GM19455 (cell line): Measurements from ENCODE around the gene WDR90.
"Not testable (repeated sequence)": the region's sequence is repeated elsewhere in the genome, so short reads cannot be mapped to it uniquely, and the experiment has no call there.

Experiments used
- ATAC-seq: cut with Tn5 transposase; IDR thresholded peaks from one replicate; pipeline ENCODE4 v1.9.1; 2021; ENCODE audit not compliant: unreplicated experiment

WDR90 gene

DNA sequence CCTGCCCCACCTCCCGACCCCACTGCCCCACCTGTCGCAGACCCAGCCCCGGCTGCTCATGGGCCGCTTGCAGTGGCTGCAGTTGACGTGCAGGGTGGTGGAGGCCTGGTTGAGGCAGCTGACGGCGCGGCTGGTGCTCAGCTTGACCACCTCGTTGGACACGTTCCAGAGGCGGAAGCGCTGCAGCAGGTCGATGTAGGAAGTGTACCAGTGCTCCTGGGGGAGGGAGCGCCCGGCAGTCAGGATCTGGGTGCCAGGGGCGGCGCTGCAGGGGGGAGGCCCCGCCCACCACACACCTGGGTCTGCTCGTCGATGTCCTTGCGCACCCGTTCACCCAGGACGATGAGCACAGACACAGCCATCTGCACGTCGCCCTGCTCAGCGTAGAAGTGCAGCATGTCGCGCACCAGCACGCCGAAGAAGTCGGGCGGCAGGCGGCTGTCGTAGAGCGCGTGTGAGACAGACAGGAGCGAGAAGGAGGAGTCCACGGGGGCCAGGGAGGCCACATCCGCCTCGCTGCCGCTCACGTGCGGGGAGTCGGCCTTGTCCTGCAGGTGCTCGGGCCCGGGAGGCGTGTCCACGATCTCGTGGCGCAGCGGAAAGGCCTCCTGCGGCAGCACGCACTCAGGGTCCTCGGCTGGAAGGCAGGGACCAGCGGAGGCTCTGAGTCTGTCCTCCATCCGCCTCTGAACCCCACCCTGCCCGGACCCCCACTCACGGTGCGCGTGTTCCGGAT lies 36.0 kb downstream of the WDR90 start:
- ATAC-seq: no peak

DNA sequence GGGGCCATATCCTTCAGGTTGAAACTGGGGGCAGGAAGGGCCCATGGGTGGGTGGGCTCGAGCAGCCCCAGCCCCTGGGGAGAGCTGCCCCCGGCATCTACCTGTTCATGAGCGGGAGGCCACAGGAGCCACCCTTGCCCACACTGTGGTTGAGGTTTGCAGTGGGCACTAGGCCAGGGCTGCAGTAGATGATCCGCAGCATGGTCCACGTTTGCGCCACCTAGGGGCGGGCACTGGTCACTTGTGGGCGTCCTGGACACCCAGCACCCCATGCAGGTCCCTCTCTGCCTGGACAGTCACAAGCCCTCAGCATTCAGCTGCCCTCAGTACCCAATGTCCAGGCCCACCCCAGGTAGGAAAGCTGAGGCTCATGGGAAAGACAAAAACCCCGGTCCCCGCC lies 36.8 kb downstream of the WDR90 start:
- ATAC-seq: no peak

DNA sequence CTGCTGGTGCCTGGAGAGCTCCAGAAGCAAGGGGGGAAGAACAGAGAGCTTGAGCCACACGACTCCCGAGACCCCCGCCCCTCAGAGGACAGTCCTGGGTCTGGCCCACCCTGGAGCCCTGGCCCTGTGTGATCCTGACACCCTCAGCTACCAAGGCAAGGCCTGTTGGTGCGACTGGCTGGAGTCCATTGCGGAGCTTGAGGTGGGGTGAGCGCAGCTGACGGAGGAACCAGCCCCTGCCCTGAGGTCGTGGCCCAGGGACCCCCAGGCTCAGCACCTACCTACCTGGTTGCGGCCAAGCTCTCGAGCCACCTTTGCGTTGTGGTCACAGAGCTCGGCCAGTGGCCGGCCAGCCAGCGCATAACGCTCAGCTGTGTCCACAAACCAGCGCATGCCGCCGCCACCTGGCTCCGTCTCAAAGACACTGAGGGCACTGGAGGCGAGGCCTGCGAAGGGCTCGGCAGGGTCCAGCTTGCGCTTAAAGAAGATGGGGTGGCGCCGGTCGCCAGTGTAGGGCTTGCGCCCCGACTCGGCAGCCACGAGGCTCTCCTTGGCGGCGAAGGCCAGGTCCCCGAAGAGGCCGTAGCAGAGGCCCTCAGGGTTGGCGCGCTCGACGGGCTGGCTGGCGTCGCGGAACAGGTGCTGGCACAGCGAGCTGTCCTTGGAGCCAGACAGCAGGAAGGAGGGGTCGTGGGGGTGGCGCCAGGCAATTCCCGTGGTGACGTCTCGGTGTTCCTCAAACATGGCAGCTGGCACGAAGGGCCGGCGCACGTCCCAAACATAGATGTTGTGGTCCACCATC lies 37.5 kb downstream of the WDR90 start:
- ATAC-seq: no peak

DNA sequence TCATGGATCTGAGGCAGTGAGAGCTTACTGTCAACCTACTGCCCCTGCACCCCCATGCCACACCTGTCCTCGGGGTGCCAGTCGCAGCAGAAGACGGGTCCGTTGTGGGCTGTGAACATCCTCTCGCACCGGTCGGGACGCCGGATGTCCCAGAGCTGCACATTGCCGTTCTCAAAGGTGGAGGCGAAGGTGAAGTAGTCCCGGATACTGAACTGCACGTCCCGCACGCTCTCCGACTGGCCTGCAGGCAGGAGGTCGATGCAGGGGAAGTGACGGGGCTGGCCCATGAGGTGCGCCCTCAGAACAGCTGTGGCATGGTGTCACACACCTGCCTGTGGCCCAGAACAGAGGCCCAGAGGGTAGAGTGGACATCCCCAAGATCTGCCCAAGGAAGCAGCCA lies 38.3 kb downstream of the WDR90 start:
- no peak for ATAC-seq

DNA sequence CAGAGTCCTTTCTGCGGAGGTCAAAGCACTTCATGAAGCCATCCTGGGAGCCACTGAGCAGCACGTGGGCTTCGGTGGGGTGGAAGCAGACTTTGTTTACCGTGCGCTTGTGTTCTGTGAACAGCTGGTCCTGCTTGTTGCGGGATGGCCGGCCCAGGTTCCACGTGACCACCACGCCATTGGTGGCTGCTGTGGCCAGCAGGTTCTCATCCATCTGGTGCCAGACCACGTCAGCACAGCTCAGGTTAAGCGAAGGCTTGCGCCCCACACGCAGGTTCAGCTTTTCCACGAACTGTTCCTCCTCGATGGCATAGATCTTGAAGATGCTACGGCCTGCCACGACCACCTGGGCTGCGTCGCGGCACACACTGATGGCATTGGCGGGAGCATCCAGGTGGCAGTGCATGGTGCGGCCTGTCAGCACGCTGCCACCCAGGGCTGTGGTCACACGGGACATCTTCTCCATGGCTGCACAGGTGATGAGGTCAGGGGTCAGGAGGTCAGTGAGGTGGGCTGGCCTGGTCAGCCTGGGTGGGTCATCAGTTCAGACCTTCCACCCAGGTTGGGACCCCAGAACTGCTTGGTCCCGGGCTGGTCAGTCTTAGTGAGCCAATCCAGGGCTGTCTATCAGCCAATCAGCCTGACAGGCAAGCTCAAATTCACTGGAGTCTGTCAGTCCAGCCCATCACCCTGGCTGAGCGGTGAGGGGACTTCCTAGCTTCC lies 40.2 kb downstream of the WDR90 start:
- no peak for ATAC-seq

DNA sequence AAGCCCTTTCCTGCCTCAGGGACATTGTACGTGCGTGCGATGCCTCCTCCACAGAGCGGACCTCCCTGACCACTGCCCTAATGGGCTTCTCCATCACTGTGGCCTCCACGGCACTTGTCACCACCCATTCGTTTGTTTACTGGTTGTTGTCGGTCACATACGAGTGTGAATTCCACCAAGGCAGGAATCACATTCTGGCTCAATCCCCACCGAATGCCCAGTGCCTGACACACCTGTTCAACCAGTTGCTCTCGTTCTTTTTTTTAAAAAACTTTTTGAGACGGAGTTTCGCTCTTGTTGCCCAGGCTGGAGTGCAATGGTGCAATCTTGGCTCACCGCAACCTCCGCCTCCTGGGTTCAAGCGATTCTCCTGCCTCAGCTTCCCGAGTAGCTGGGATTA lies 42.1 kb downstream of the WDR90 start:
- ATAC-seq: not testable (repeated sequence)

DNA sequence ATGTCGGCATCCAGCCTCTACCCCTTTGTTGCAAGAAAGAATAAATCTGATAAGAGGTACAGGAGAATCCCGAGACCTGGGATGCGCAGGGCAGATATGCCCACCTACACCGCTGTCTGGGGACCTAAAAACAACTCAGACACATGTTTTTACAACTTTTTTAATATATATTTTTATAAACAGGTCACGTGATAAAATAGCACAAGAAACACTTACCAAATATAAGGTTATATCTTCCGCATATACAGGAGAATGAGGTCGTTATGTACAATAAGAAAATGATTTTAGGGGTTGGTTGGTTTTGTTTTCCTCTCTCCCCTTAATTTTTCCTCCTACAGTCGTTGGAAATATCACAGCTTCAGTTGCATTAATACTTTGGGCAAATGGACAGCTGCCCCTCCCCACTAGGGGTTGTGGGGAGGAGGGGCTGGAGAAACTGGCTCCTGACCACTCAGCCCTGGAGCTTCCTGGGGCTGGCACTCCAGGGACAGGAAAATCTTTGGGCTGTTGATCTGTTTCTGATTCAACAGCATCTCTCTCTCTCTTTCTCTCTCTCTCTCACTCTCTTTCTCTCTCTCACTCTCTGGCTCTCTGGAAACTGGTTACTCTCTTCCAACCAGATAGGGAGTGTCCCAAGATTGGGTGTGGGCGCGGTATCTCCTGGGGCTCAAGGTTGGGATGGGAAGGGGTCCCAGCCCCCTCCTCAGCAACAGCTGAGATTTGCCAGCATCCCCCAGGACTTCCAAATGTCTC lies 43.4 kb downstream of the WDR90 start:
- no peak for ATAC-seq

DNA sequence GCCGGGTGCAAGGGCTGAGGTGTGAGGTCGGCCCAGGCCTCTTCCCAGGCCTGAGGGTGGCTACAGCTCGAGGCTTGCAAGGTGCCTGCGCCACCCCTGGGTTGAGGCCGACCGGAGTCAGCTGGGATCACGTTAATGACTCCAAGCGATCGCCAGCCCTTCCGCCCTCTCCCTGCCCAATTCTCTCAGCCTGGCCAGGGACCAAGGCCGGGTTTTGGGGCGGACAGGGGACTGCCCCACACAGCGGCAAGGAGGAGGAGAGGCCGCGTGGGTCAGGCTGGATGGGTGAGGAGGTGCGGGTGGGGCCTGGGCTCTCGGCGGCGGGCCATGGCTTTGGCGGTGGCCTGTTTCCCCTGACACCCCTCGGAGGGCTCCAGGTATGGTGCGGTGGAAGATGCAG lies 44.2 kb downstream of the WDR90 start:
- no peak for ATAC-seq

DNA sequence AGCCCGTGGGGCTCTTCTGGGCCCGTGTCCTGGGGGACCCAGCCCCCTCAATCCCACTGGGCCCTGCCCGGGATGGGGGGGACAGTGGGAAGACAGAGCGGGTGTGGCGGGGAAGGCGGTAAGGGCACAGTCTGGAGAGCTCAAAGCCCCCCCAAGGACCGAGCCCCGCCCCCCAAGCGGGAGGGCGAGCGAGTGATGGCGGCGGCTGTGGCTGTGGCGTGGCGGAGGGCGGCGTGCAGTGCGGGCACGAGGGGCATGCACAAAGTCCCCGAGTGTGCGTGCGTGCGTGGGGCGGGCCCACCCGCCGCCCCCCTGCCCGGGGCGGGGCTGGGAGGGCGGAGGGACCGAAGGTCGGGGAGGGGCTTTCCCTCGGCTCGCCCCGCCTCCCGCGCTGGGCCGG lies 44.6 kb downstream of the WDR90 start:
- ATAC-seq: no peak

DNA sequence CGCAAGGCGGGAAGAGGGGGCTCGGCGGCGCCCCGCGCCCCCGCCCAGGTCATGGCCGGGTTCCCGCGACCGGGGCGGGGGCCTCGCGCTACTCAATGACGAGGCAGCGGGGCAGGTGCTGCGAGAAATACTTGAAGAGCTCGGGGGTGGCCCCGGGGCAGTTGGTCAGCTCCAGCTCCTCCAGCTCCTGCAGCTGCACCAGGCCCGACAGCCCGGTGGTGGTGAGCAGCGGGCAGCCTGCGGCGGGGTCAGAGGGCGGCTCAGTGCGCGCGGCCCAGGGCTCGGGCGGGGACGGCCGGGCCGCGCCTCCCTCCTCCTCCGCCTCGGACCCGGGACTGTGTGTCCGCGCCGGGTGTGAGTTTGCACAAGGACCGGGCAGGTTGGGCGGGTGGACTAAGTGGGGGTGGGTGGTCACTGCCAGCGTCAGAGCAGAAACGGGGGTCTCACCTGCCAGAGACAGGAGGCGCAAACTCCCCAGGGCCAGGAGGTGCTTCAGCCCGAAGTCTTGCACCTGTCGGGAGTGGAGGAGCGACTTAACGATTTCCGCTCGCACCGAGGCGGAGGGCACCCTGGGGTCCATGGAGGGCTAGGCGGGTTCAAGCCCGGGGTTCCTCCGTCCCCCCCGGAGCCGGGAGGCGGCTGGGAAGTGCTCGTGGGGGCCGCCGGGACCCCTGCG lies 45.2 kb downstream of the WDR90 start:
- no peak for ATAC-seq

DNA sequence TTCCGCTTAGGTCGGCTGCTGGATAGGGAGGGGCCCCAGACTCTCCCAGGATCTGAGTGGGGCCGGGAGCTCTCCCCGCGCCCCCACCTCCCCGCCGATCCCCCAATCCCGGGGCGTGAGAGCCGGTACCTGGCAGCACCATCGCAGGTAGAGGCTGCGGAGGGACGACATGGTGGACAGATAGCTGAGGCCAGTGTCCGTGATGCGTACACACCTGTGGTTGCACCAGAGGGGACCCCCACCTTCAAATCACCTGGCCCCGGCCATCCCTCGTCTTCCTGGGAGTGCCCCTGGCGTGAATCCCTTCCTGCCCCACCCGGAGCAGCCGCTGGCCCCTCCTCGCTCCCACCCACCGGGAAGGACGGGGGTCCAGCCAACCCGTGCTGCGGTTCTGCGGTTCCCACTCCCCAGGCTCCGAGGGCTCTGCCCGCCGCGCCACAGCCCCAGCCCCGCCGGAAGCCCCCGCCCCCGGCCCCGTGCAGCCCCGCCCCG lies 45.7 kb downstream of the WDR90 start:
- ATAC-seq: no peak

DNA sequence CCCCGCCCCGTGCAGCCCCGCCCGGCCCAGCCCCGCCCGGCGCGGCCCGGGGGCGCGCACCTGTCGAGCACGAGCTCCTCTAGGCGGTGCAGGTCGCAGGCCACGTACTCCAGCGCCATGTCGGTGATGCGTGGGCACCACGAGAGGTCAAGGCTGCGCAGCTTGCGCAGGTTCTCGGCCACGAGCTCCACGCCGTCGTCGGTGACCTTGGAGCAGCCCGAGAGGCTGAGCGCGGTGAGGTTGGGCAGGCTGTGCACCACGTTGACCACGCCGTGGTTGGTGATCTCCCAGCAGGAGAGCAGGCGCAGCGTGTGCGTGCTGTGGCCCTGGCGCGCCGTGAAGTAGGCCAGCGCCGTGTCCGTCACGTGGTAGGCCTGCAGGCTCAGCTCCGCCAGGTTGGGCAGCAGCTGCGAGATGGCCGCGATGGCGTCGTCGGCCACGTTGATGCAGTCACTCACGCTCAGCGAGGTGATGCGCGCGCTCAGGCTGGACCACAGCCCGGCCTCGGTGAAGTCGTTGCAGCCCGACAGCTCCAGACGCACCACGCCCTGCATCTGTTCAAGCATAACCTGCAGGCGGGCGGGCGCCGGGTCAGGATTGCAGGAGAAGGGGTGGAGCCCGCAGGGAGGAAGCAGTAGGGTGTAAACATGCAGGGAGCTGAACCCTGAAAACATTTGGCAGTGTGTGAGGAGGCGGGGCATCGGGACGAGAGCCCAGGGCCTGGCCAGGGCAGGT lies 46.4 kb downstream of the WDR90 start:
- no peak for ATAC-seq

DNA sequence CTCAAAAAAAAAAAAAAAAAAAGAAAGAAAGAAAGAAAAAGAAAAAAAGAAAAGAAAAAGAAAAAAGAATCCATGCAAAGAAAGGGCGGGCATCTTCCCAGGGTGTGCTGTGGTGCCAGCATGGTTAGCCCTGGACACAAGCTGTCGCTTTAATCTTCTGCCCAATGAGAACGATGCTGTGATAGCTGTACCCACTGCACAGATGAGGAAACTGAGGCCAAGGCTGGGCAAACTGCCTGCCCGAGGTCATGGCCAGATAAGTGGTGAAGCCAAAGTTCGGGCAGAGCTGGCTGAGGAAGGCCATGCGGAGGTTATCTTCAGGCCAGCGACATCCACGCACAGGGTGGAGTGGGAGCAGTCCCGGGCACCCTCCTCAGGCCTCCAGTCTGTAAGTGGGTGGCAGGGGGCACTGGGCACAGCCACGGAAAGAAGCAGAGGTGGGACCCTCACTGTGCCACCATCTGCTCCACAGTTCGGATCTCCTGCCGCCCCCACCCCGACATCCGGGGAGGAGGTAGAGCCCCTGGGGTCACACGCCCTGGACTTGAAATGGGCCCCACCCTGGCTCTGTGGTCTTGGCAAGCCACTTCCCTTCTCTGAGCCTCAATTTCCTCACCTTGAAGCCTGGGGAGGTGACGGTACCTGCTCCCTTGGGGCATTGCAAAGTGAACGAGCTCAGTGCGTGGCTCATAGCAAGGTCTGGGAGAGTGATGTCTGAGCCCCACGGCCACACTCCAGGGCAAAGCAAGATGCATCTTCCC lies 49.9 kb downstream of the WDR90 start:
- ATAC-seq: no peak

DNA sequence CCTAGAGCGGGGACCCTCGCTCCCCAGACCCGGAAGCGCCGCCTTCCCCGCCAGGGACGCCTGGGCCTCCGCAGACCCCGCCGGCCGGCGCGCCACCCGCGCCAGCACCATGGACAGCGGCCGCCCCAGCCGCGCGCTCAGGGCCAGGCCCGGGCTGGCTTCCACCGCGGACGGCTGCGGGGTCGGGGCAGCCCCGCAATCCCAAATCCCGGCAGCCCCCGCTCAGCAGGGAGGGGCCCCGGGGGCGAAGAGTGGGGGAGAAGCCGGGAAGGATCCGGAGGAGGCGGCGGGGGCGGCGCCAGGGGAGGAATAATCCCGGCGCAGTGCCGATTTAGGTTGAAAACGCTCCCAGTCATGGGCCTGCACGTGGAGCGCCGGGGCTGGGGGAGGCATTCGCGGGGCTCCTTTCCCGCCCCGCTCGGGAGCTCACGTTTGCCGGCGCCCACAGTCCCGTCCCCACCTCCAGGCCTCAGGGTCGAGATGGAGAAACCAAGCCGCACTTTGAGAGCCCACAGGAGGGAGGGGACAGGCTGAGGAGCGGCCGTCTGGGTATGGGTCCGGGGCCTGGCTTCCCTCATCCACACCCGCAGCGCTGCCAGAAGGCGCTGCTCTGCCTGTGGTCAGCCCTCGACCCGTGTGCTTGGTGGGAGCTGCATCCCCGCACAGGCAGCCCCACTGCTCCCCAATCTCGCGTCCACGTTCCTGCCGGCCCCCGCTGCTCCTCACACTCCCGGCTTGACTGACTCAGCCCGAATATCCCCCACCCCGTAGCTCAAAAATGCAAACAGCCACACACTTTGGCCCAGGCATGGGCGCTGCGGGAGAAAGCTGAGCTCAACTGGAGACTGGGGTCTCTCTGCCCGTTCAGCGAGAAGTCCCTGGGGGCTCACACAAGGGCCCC lies 51.8 kb downstream of the WDR90 start:
- ATAC-seq: no peak

DNA sequence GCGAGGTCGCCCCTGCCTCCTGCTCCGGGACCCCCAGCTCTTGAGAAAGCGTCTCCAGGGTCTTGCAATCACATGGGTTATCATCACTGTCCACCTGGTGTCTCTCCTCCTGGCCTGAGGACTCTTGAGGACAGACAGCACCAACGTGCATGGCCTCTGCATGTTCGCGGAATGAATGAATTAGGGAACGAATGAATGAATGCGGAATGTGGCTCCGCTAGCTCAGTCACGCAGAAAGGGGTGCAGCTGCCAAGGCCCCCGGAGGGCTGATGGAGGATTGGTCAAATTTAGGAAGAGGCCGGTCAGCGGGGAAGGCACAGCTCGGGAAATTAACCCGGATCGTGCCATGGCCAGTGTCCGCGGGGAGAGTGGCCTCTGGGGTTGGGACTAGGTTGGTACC lies 53.2 kb downstream of the WDR90 start:
- no peak for ATAC-seq

DNA sequence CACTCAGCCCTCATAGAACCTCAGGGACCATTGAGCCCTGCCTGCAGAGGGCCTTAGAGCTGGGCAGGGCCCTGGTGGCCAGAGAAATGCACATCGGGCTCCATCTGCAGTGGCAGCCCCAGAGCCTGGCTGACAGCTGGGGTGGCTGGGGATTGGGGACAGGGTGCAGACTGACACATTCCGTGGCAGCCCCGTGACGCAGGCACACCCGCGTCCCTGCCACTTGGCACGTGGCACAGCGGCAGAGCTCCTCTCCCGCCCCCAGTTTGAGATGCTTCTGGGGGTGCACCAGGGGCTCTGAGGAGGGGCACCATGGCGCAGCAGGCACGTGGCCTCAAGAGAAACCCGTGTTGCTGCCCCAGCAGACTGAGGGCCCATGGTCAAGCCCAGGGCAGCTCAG lies 54.2 kb downstream of the WDR90 start:
- ATAC-seq: no peak

DNA sequence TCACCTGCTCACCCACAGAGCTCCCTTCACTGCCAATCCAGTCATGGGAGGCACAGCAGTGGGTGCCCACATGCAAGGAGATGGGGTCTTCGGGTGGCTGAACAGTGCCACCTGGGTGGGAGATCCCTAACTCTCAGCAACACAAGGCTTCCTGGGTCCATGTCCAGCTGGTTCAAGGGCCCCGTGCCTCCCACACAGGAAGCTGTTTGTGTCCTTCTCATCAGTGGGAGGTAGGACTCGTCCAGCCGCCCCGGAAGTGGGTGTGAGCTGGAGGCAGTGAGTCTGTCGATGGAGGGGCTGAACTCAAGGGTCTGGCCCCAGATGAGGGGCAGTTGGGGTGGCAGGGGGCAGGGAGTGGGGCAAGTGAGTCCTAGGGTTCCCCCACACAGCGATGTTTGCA lies 54.9 kb downstream of the WDR90 start:
- no peak for ATAC-seq
